Stimulated activated CD8-positive, alpha-beta memory T cell treated with anti-CD3 and anti-CD28 coated beads, Interleukin-4, amount 100 ng/mL, for 4 hours (primary cell): Measurements from ENCODE around the gene CFAP221.

ENCODE experiments used
- DNase-seq, 2 donors: peaks; one replicate each; pipeline ENCODE4 v3.0.0-alpha.2; 2020; ENCODE audit warnings: low read depth in 2 of 2, low spot score in 1 of 2

The CFAP221 gene

GRCh38 chr2:119697290-119698020 is 153.2 kb downstream of the CFAP221 start:
- DNase-seq = no peak

GRCh38 chr2:119698246-119698645 is 154.0 kb downstream of the CFAP221 start:
- DNase-seq = no peak

GRCh38 chr2:119699016-119699606 is 154.9 kb downstream of the CFAP221 start:
- DNase-seq = no peak

GRCh38 chr2:119700866-119701265 is 156.6 kb downstream of the CFAP221 start:
- DNase-seq = no peak

GRCh38 chr2:119701352-119701751 is 157.1 kb downstream of the CFAP221 start:
- DNase-seq = no peak

- no peak for DNase-seq
Measured at GRCh38 chr2:119702203-119702917, 158.1 kb downstream of the CFAP221 start.

- peak; percentile 31 to 37 for DNase-seq
Measured at GRCh38 chr2:119702918-119703401, 158.7 kb downstream of the CFAP221 start.

- DNase-seq = no peak
Measured at GRCh38 chr2:119703526-119703925, 159.3 kb downstream of the CFAP221 start.

GRCh38 chr2:119704670-119705120 is 160.4 kb downstream of the CFAP221 start:
- no peak for DNase-seq

- DNase-seq = no peak
Measured at GRCh38 chr2:119706221-119706620, 162.0 kb downstream of the CFAP221 start.
